HAP-1 (cell line): ENCODE measurements around the gene RNF5.
A peak's percentile ranks its signal among the peaks of the same experiment; 100 is the strongest.

Source experiments
- DNase-seq, 2 experiments: peaks; one replicate each; pipeline ENCODE4 v3.0.0-alpha.2; 2016 to 2020; ENCODE audit warnings: low spot score in 2 of 2
- H3K27me3 ChIP-seq: fragments of 250-450 bp; sonication (Bioruptor Pico); 2 replicates; pipeline ENCODE4 v1.5.1; 2020; ENCODE audit warnings: low read depth, mild to moderate bottlenecking, moderate library complexity
- H3K36me3 ChIP-seq: fragments of 250-450 bp; sonication (Bioruptor Pico); replicated peaks from 2 replicates; pipeline ENCODE4 v1.5.1; 2020; ENCODE audit warnings: mild to moderate bottlenecking
- H3K4me1 ChIP-seq: fragments of 250-450 bp; sonication (Bioruptor Pico); 2 replicates; pipeline ENCODE4 v1.5.1; 2020; ENCODE audit warnings: mild to moderate bottlenecking
- H3K4me3 ChIP-seq: fragments of 250-450 bp; sonication (Bioruptor Pico); 2 replicates; pipeline ENCODE4 v1.5.1; 2020; ENCODE audit warnings: mild to moderate bottlenecking, moderate library complexity
- H3K9me3 ChIP-seq: fragments of 250-450 bp; sonication (Bioruptor Pico); 2 replicates; pipeline ENCODE4 v1.5.1; 2020; ENCODE audit warnings: mild to moderate bottlenecking, moderate library complexity
- in situ Hi-C: fragments of 300-500 bp; cut with MboI; formaldehyde crosslinking; loops from 3 replicates; pipeline ENCODE4 v1.14.3; 2020; ENCODE audit warnings: low sequenced_read_pairs, inconsistent platforms, mixed read lengths

RNF5 gene

GRCh38 chr6:32175711-32176475 is 2.3 kb upstream of the RNF5 start, which contains the start of gene AGPAT1:
AGPAT1 (minus strand) TSS chr6:32176084; CDS start chr6:32171496, 4,588 bp downstream.
- DNase-seq, result peak; percentile 94 to 99
- peaks cover 19% of the 10 kb centered on the region for H3K4me1 ChIP-seq
- in situ Hi-C loops, result no loop called here

GRCh38 chr6:32176476-32177182 is 1.6 kb upstream of the RNF5 start:
- peaks cover 15% of the 10 kb centered on the region; the same call in 1 of the 2 replicates for H3K36me3 ChIP-seq
- no peaks in the 10 kb centered on the region for H3K9me3 ChIP-seq
- H3K27me3 ChIP-seq, result no peaks in the 10 kb centered on the region
- in situ Hi-C loops, result no loop called here
- no peak for DNase-seq
- H3K4me3 ChIP-seq, result peak overlapping the region; percentile 86
- H3K4me1 ChIP-seq, result peaks cover 19% of the 10 kb centered on the region

More at GRCh38 chr6:32175711-32176475, 2.3 kb upstream of the RNF5 start, which contains the start of gene AGPAT1:
- peaks cover 9% of the 10 kb centered on the region; the same call in 1 of the 2 replicates for H3K36me3 ChIP-seq
- H3K27me3 ChIP-seq, result no peaks in the 10 kb centered on the region
- peak within 1 kb of the TSS; percentile 86 for H3K4me3 ChIP-seq
- H3K9me3 ChIP-seq, result no peaks in the 10 kb centered on the region

- in situ Hi-C loops, result no loop called here
- DNase-seq, result peak; percentile 41 to 70
- H3K4me1 ChIP-seq, result peaks cover 19% of the 10 kb centered on the region
- H3K36me3 ChIP-seq, result peaks cover 15% of the 10 kb centered on the region; the same call in 1 of the 2 replicates
- H3K4me3 ChIP-seq, result peak overlapping the region; percentile 86
- H3K9me3 ChIP-seq, result no peaks in the 10 kb centered on the region
- no peaks in the 10 kb centered on the region for H3K27me3 ChIP-seq
These were observed 920 bp upstream of the RNF5 start for GRCh38 chr6:32177183-32177787.

- H3K4me1 ChIP-seq, result peaks cover 19% of the 10 kb centered on the region
- H3K9me3 ChIP-seq, result no peaks in the 10 kb centered on the region
- in situ Hi-C loops, result no loop called here
- peaks cover 15% of the 10 kb centered on the region for H3K36me3 ChIP-seq
- peak overlapping the region; percentile 86 for H3K4me3 ChIP-seq
- no peaks in the 10 kb centered on the region for H3K27me3 ChIP-seq
- DNase-seq, result no peak
These were observed 589 bp downstream of the RNF5 start for GRCh38 chr6:32178547-32179440.

- Histone ChIP-seq H3K4me3 (no peak overlapping the region), H3K4me1 (peaks cover 18% of the 10 kb centered on the region), H3K36me3 (peaks cover 19% of the 10 kb centered on the region), H3K27me3 (no peaks in the 10 kb centered on the region), H3K9me3 (no peaks in the 10 kb centered on the region)
- no peak for DNase-seq
- in situ Hi-C loops, result no loop called here
These were observed 1.7 kb downstream of the RNF5 start for GRCh38 chr6:32179766-32180405.

- peaks cover 22% of the 10 kb centered on the region for H3K36me3 ChIP-seq
- no peaks in the 10 kb centered on the region for H3K27me3 ChIP-seq
- H3K4me1 ChIP-seq, result peaks cover 12% of the 10 kb centered on the region
- H3K9me3 ChIP-seq, result no peaks in the 10 kb centered on the region
- DNase-seq, result no peak
- in situ Hi-C loops, result no loop called here
- no peak overlapping the region for H3K4me3 ChIP-seq
These were observed 3.0 kb downstream of the RNF5 start for GRCh38 chr6:32181148-32181702.

- no peaks in the 10 kb centered on the region for H3K27me3 ChIP-seq
- peaks cover 4% of the 10 kb centered on the region; the same call in 1 of the 2 replicates for H3K4me1 ChIP-seq
- no peak for DNase-seq
- no peaks in the 10 kb centered on the region for H3K9me3 ChIP-seq
- in situ Hi-C loops, result no loop called here
- H3K4me3 ChIP-seq, result no peak overlapping the region
- H3K36me3 ChIP-seq, result peaks cover 30% of the 10 kb centered on the region
These were observed 3.8 kb downstream of the RNF5 start for GRCh38 chr6:32181915-32182529.

- peaks cover 35% of the 10 kb centered on the region for H3K36me3 ChIP-seq
- no peaks in the 10 kb centered on the region for H3K4me1 ChIP-seq
- no peaks in the 10 kb centered on the region for H3K27me3 ChIP-seq
- H3K4me3 ChIP-seq, result no peak overlapping the region
- no peaks in the 10 kb centered on the region for H3K9me3 ChIP-seq
- no peak for DNase-seq
- in situ Hi-C loops, result no loop called here
These were observed 4.4 kb downstream of the RNF5 start for GRCh38 chr6:32182555-32182981.

- no peak overlapping the region for H3K4me3 ChIP-seq
- DNase-seq, result no peak
- no peaks in the 10 kb centered on the region for H3K4me1 ChIP-seq
- peaks cover 40% of the 10 kb centered on the region for H3K36me3 ChIP-seq
- H3K9me3 ChIP-seq, result no peaks in the 10 kb centered on the region
- H3K27me3 ChIP-seq, result no peaks in the 10 kb centered on the region
- in situ Hi-C loops, result no loop called here
These were observed 4.8 kb downstream of the RNF5 start for GRCh38 chr6:32183030-32183429.

- no peak for DNase-seq
- H3K4me1 ChIP-seq, result peaks cover 1% of the 10 kb centered on the region; the same call in 1 of the 2 replicates
- peaks cover 45% of the 10 kb centered on the region for H3K36me3 ChIP-seq
- H3K27me3 ChIP-seq, result no peaks in the 10 kb centered on the region
- in situ Hi-C loops, result no loop called here
- H3K9me3 ChIP-seq, result no peaks in the 10 kb centered on the region
- no peak overlapping the region for H3K4me3 ChIP-seq
These were observed 5.4 kb downstream of the RNF5 start for GRCh38 chr6:32183483-32184083.

- Histone ChIP-seq H3K9me3 (no peaks in the 10 kb centered on the region), H3K4me3 (no peak within 1 kb of the TSS), H3K36me3 (peaks cover 45% of the 10 kb centered on the region), H3K27me3 (no peaks in the 10 kb centered on the region), H3K4me1 (peaks cover 3% of the 10 kb centered on the region; the same call in 1 of the 2 replicates)
- in situ Hi-C loops, result no loop called here
- no peak for DNase-seq
These were observed 6.0 kb downstream of the RNF5 start, which contains the start of gene AGER for GRCh38 chr6:32184084-32184640. AGER (minus strand) TSS chr6:32184253; CDS start chr6:32184222, 31 bp downstream.
